ENCODE results near the gene BRI3. TPM values are rescaled to one million over a fixed set of nuclear protein-coding genes. Genes with fewer than 3 reads are reported as not detected.
A peak's percentile ranks its signal among the peaks of the same experiment; 100 is the strongest.

Gene BRI3
- total RNA-seq, 1 donor from 2014 or later: 151 TPM

- H3K4me1 Mint-ChIP-seq (ENCODE audit: unreplicated experiment): no peaks in the 10 kb centered on the region
Measured at GRCh38 chr7:98241674-98242241, 39.7 kb upstream of the BRI3 start.

GRCh38 chr7:98242342-98242741 is 39.1 kb upstream of the BRI3 start:
- Mint-ChIP-seq H3K36me3 (peaks cover 4% of the 10 kb centered on the region), H3K9me3 (no peaks in the 10 kb centered on the region), H3K27ac (no peak overlapping the region), H3K4me3 (no peak overlapping the region), H3K4me1 (ENCODE audit: unreplicated experiment) (no peaks in the 10 kb centered on the region), H3K27me3 (no peaks in the 10 kb centered on the region)
- DNase-seq (ENCODE audit: extremely low spot score, unreplicated experiment): no peak
- TF ChIP-seq CTCF (conservative IDR thresholded peaks at IDR 0.05): no peak

More at GRCh38 chr7:98241674-98242241, 39.7 kb upstream of the BRI3 start:
- Mint-ChIP-seq H3K9me3 (no peaks in the 10 kb centered on the region), H3K27ac (no peak overlapping the region), H3K27me3 (no peaks in the 10 kb centered on the region), H3K4me3 (no peak overlapping the region), H3K36me3 (peaks cover 4% of the 10 kb centered on the region)
- no peak for DNase-seq (ENCODE audit: extremely low spot score, unreplicated experiment)
- TF ChIP-seq CTCF (conservative IDR thresholded peaks at IDR 0.05): peak; percentile 4

- DNase-seq (ENCODE audit: extremely low spot score, unreplicated experiment): no peak
- TF ChIP-seq CTCF (conservative IDR thresholded peaks at IDR 0.05): no peak
- no peak overlapping the region for H3K4me3 Mint-ChIP-seq
- H3K27ac Mint-ChIP-seq: no peak overlapping the region
- no peaks in the 10 kb centered on the region for H3K4me1 Mint-ChIP-seq (ENCODE audit: unreplicated experiment)
- no peaks in the 10 kb centered on the region for H3K27me3 Mint-ChIP-seq
- H3K36me3 Mint-ChIP-seq: peaks cover 4% of the 10 kb centered on the region
- no peaks in the 10 kb centered on the region for H3K9me3 Mint-ChIP-seq
Measured at GRCh38 chr7:98242934-98243333, 38.6 kb upstream of the BRI3 start.

GRCh38 chr7:98244871-98245270 is 36.6 kb upstream of the BRI3 start:
- Mint-ChIP-seq H3K27me3 (no peaks in the 10 kb centered on the region), H3K27ac (no peak overlapping the region), H3K4me3 (no peak overlapping the region), H3K36me3 (no peaks in the 10 kb centered on the region), H3K9me3 (no peaks in the 10 kb centered on the region), H3K4me1 (ENCODE audit: unreplicated experiment) (peaks cover 3% of the 10 kb centered on the region)
- no peak for TF ChIP-seq CTCF (conservative IDR thresholded peaks at IDR 0.05)
- DNase-seq (ENCODE audit: extremely low spot score, unreplicated experiment): no peak

- no peaks in the 10 kb centered on the region for H3K27me3 Mint-ChIP-seq
- no peak overlapping the region for H3K27ac Mint-ChIP-seq
- H3K4me3 Mint-ChIP-seq: no peak overlapping the region
- no peak for DNase-seq (ENCODE audit: extremely low spot score, unreplicated experiment)
- H3K4me1 Mint-ChIP-seq (ENCODE audit: unreplicated experiment): peaks cover 9% of the 10 kb centered on the region
- TF ChIP-seq CTCF (conservative IDR thresholded peaks at IDR 0.05): no peak
- H3K36me3 Mint-ChIP-seq: no peaks in the 10 kb centered on the region
- H3K9me3 Mint-ChIP-seq: no peaks in the 10 kb centered on the region
Measured at GRCh38 chr7:98248156-98248555, 33.3 kb upstream of the BRI3 start.

- Mint-ChIP-seq H3K27ac (peak overlapping the region; percentile 25), H3K27me3 (no peaks in the 10 kb centered on the region), H3K4me1 (ENCODE audit: unreplicated experiment) (peaks cover 13% of the 10 kb centered on the region), H3K9me3 (no peaks in the 10 kb centered on the region), H3K36me3 (no peaks in the 10 kb centered on the region), H3K4me3 (peak overlapping the region; percentile 48)
- no peak for TF ChIP-seq CTCF (conservative IDR thresholded peaks at IDR 0.05)
- DNase-seq (ENCODE audit: extremely low spot score, unreplicated experiment): no peak
Measured at GRCh38 chr7:98249106-98249505, 32.4 kb upstream of the BRI3 start.

Data from type B pancreatic cell (in vitro differentiated cells).